ENCODE measurements around the gene TOMM6.

GRCh38 chr6:41789390-41789724, 1.9 kb downstream of the TOMM6 start:
- TF ChIP-seq POLR2A (IDR thresholded peaks at IDR 0.05): no peak
- TF ChIP-seq CTCF (IDR thresholded peaks at IDR 0.05): no peak

All from testis (tissue), 2 donors.